Neural progenitor cell (in vitro differentiated cells): Measurements from ENCODE around the gene PPP1CA. TPM values are rescaled to one million over a fixed set of nuclear protein-coding genes. Genes with fewer than 3 reads are reported as not detected.

Source experiments
- DNase-seq: peaks from one replicate; pipeline ENCODE4 v3.0.0-alpha.2; 2016; ENCODE audit warnings: low spot score
- H2AFZ ChIP-seq: fragments of 200-600 bp; sonication (generic); replicated peaks from 2 replicates; pipeline ENCODE4 v1.6.1; 2016; ENCODE audit warnings: antibody characterized with exemption
- H3F3A ChIP-seq: fragments of 200-600 bp; sonication (generic); 2 replicates; pipeline ENCODE4 v1.6.1; 2016; ENCODE audit warnings: antibody characterized with exemption, low read depth
- H3K27ac ChIP-seq: fragments of 200-600 bp; sonication (generic); 2 replicates; pipeline ENCODE4 v1.5.1; 2016; ENCODE audit warnings: mild to moderate bottlenecking
- H3K27me3 ChIP-seq: fragments of 200-600 bp; sonication (generic); 2 replicates; pipeline ENCODE4 v1.6.1; 2016; ENCODE audit warnings: mild to moderate bottlenecking, moderate library complexity
- H3K36me3 ChIP-seq: fragments of 200-600 bp; sonication (generic); 2 replicates; pipeline ENCODE4 v1.5.1; 2016
- H3K4me1 ChIP-seq: fragments of 200-600 bp; sonication (generic); 2 replicates; pipeline ENCODE4 v1.6.1; 2016; ENCODE audit warnings: mixed run types
- H3K4me2 ChIP-seq: fragments of 200-600 bp; sonication (generic); 2 replicates; pipeline ENCODE4 v1.6.1; 2016
- H3K4me3 ChIP-seq: fragments of 200-600 bp; sonication (generic); 2 replicates; pipeline ENCODE4 v1.5.1; 2016
- H3K79me2 ChIP-seq: fragments of 200-600 bp; sonication (generic); 2 replicates; pipeline ENCODE4 v1.6.1; 2016; ENCODE audit warnings: low read depth
- H3K9ac ChIP-seq: fragments of 200-600 bp; sonication (generic); 2 replicates; pipeline ENCODE4 v1.6.1; 2016
- H3K9me3 ChIP-seq: fragments of 200-600 bp; sonication (generic); 2 replicates; pipeline ENCODE4 v1.5.1; 2016; ENCODE audit warnings: low read depth
- H4K20me1 ChIP-seq: fragments of 200-600 bp; sonication (generic); 2 replicates; pipeline ENCODE4 v1.6.1; 2016; ENCODE audit warnings: low read depth
- H3K27ac Mint-ChIP-seq: 3 replicates; pipeline ENCODE4 v1.8.0; 2021; ENCODE audit warnings: mixed read lengths
- H3K27me3 Mint-ChIP-seq: 2 replicates; pipeline ENCODE4 v1.8.0; 2022; ENCODE audit warnings: low read depth, mild to moderate bottlenecking, inconsistent platforms, moderate library complexity, mixed read lengths; ENCODE audit not compliant: insufficient read depth
- H3K36me3 Mint-ChIP-seq: 3 replicates; pipeline ENCODE4 v1.8.0; 2021; ENCODE audit warnings: mixed read lengths
- H3K4me1 Mint-ChIP-seq: 3 replicates; pipeline ENCODE4 v1.8.0; 2021; ENCODE audit warnings: mixed read lengths
- H3K4me3 Mint-ChIP-seq: 3 replicates; pipeline ENCODE4 v1.8.0; 2021; ENCODE audit warnings: mild to moderate bottlenecking, moderate library complexity, mixed read lengths
- H3K9me3 Mint-ChIP-seq: 3 replicates; pipeline ENCODE4 v1.8.0; 2020; ENCODE audit warnings: mixed read lengths
- CTCF ChIP-seq: fragments of 200-600 bp; sonication (generic); IDR thresholded peaks from 2 replicates; pipeline ENCODE4 v1.5.1; 2017; ENCODE audit warnings: antibody characterized with exemption, mild to moderate bottlenecking
- EZH2 ChIP-seq: fragments of 200-600 bp; sonication (generic); IDR thresholded peaks from 2 replicates; pipeline ENCODE4 v1.6.1; 2017; ENCODE audit warnings: antibody characterized with exemption, mild to moderate bottlenecking, moderate library complexity
- EZH2phosphoT487 ChIP-seq: fragments of 200-600 bp; sonication (generic); IDR thresholded peaks from 2 replicates; pipeline ENCODE4 v1.6.1; 2017; ENCODE audit warnings: antibody characterized with exemption
- total RNA-seq: library from RNA; depleted of rRNA; stranded (reverse); fragments of >200 nt; gene quantifications from 2 replicates; pipeline ENCODE4 v1.2.3, GENCODE V29; 2015; ENCODE audit warnings: low replicate concordance

The PPP1CA gene
- total RNA-seq, 1 donor from 2014 or later = 102 TPM

- Histone ChIP-seq H3K36me3 (no peaks in the 10 kb centered on the region), H3K27ac (no peak overlapping the region), H3K27me3 (no peaks in the 10 kb centered on the region), H3K4me2 (no peak overlapping the region), H3K9ac (no peak overlapping the region), H3K79me2 (peaks cover 16% of the 10 kb centered on the region), H3K9me3 (no peaks in the 10 kb centered on the region), H3K4me1 (peaks cover 7% of the 10 kb centered on the region), H4K20me1 (peaks cover 8% of the 10 kb centered on the region), H3K4me3 (no peak overlapping the region), H2AFZ (no peak overlapping the region), H3F3A (peaks cover 9% of the 10 kb centered on the region)
- Mint-ChIP-seq H3K27ac (peak overlapping the region; percentile 69), H3K4me3 (peak overlapping the region; percentile 41), H3K4me1 (peaks cover 21% of the 10 kb centered on the region), H3K36me3 (peaks cover 10% of the 10 kb centered on the region), H3K9me3 (no peaks in the 10 kb centered on the region), H3K27me3 (peaks cover 4% of the 10 kb centered on the region)
- no peak for TF ChIP-seq EZH2
- no peak for TF ChIP-seq CTCF
- TF ChIP-seq EZH2phosphoT487 = no peak
- no peak for DNase-seq
These were observed 3.5 kb downstream of the PPP1CA start for GRCh38 chr11:67397986-67398660.

- Histone ChIP-seq H3K9ac (no peak overlapping the region), H3K4me3 (no peak overlapping the region), H3F3A (peaks cover 9% of the 10 kb centered on the region), H3K4me2 (no peak overlapping the region), H4K20me1 (peaks cover 10% of the 10 kb centered on the region), H3K27ac (no peak overlapping the region), H3K9me3 (no peaks in the 10 kb centered on the region), H3K36me3 (no peaks in the 10 kb centered on the region), H2AFZ (no peak overlapping the region), H3K4me1 (peaks cover 9% of the 10 kb centered on the region), H3K27me3 (no peaks in the 10 kb centered on the region), H3K79me2 (peaks cover 19% of the 10 kb centered on the region)
- no peak for TF ChIP-seq EZH2
- TF ChIP-seq EZH2phosphoT487 = no peak
- no peak for TF ChIP-seq CTCF
- Mint-ChIP-seq H3K4me3 (peak overlapping the region; percentile 41), H3K27me3 (peaks cover 4% of the 10 kb centered on the region), H3K27ac (peak overlapping the region; percentile 69), H3K4me1 (peaks cover 22% of the 10 kb centered on the region), H3K9me3 (no peaks in the 10 kb centered on the region), H3K36me3 (peaks cover 10% of the 10 kb centered on the region)
- no peak for DNase-seq
These were observed 4.1 kb downstream of the PPP1CA start for GRCh38 chr11:67397536-67397935.

DNA sequence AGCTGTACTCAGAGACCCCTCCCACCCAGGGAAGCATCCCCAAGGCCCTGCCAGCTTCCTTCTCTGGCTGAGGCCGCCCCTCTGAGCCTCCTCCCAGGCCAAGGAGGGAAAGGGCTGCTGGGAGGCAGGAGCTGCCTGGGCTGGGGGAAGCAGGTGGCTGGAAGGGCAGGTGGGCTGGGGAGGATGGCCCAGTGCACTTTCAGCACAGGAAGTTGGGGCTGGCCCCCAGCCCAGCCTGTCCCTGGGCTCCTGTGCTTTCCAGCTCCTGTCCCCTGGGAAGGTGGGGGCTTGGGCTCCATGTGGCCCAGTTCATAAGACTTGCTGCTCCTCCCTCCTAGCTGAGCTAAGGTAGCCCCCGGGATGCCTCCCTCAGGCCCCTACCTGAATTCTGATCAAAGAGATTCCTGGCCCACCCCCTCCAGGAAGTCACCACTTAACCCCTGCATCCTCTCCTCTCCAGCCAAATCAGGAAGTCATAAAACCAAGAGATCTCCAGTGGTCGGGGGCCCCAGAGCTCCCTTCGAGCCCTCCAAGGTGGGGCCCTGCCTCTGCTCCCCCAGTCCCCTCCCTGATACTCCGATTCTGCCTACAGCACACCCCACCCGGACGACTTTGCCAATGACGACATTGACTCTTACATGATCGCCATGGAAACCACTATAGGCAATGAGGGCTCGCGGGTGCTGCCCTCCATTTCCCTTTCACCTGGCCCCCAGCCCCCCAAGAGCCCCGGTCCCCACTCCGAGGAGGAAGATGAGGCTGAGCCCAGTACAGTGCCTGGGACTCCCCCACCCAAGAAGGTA is 4.9 kb downstream of the PPP1CA start:
- H3K36me3 Mint-ChIP-seq = peaks cover 10% of the 10 kb centered on the region
- no peak overlapping the region for H2AFZ ChIP-seq
- DNase-seq = no peak
- no peaks in the 10 kb centered on the region for H3K36me3 ChIP-seq
- no peak for TF ChIP-seq CTCF
- no peak for TF ChIP-seq EZH2
- no peak for TF ChIP-seq EZH2phosphoT487
- no peak overlapping the region for H3K4me2 ChIP-seq
- H3K27ac ChIP-seq = no peak overlapping the region
- H3F3A ChIP-seq = peaks cover 9% of the 10 kb centered on the region
- peaks cover 17% of the 10 kb centered on the region for H4K20me1 ChIP-seq
- H3K27ac Mint-ChIP-seq = peak overlapping the region; percentile 57
- no peak overlapping the region for H3K4me3 ChIP-seq
- peaks cover 4% of the 10 kb centered on the region for H3K27me3 Mint-ChIP-seq
- peaks cover 20% of the 10 kb centered on the region for H3K4me1 Mint-ChIP-seq
- H3K9me3 Mint-ChIP-seq = no peaks in the 10 kb centered on the region
- no peaks in the 10 kb centered on the region for H3K9me3 ChIP-seq
- peaks cover 12% of the 10 kb centered on the region for H3K4me1 ChIP-seq
- H3K79me2 ChIP-seq = peaks cover 24% of the 10 kb centered on the region
- peak overlapping the region; percentile 72 for H3K4me3 Mint-ChIP-seq
- H3K9ac ChIP-seq = no peak overlapping the region
- H3K27me3 ChIP-seq = no peaks in the 10 kb centered on the region
